ENCODE measurements around the gene VASP. TPM values are rescaled to one million over a fixed set of nuclear protein-coding genes. Genes with fewer than 3 reads are reported as not detected.

Gene VASP
- total and polyA plus RNA-seq, 2 of the 13 experiments (the other 11 are each of a cell fraction or from before 2014, with no cell fraction given) = 41.8 to 67.1 TPM

DNA sequence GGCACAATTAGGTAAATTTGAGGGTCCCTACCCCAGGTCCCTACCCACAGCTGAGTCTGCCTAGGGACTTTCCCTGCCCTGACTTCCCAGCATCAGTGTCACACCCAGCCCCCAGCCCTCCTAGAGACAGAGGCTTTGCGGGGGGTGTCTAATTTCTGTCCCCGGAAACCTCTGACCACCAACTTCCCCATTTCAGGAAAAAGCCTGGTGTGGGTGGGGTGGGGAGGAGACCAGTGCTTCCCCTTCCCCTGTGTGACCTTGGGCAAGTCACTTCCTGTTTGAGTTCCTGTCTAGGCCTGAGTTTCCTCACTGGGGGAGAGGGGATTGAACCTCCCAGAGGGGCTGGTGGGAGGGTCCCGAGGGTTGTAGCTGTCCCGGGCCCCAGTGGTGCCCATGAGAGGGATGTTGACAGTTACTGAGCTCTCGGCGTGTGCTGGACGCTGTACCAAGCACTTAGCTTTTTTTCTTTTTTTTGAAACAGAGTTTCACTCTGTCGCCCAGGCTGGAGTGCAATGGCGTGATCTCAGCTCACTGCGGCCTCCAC, 7.9 kb downstream of the VASP start (continued):
- no peak; the same call in 1 of the 2 replicates for TF ChIP-seq ZNF598 (CRISPR knock-in tag; IDR thresholded peaks at IDR 0.05; ENCODE audit: borderline replicate concordance)

DNA sequence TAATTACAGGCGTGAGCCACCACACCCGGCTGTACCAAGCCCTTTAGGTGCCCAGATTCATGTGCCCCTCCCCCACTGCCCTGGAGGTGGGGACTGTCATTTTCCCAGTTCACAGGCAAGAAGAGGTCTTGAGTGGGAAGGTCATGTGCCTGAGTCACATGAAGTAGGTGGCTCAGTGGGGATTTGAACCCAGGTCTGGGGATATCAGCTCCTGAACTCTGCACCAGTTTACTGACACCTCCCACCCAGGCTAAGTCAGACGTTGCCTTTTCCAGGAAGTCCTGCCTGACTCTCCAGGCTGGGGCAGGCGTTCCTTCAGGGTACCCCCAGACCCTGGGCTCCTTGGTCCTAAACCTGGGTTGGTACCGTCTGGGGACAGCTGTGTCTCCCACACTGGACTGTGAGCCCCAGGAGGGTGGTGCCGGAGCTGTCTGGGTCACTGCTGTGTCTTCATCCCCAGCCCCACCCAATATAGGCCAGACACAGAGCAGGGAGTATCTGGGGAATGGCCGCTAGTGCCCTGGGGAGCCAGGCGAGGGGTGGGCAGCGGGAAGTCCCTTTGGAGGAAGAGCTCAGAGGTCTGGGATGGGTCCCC, 8.6 kb downstream of the VASP start:
- ATAC-seq (no peak), FAIRE-seq (no peak), DNase-seq (ENCODE audit: low spot score) (no peak)
- H3K4me1 ChIP-seq (ENCODE audit: insufficient read depth, low read length) = peaks cover 76% of the 10 kb centered on the region
- intact Hi-C loops (cut with micrococcal nuclease; ENCODE audit: unreplicated experiment) = loop anchor here (2.0 kb wide), 1 partner anchor 23 kb away; no protein-coding TSS in a partner anchor
- no TSS peak for BruUV-seq (replicated peaks)
- no peak overlapping the region for H3K4me3 ChIP-seq (replicated peaks in 1 of 3; ENCODE audit: insufficient read depth in 1 of 3, low read depth in 2 of 3, low read length in 3 of 3)
- WGBS (ENCODE audit: low lambda C conversion rate) = 80% methylated on average over 8 of the region's 9 CpGs
- H4K20me1 ChIP-seq (ENCODE audit: insufficient read depth, low read length) = peaks cover 7% of the 10 kb centered on the region
- in situ Hi-C loops (cut with HindIII; ENCODE audit: extremely low pct_ligation_motif_present, low pct_unique_long_range_greater_than_20kb) = no loop called here
- ChIA-PET POLR2A (interaction anchor here (1.0 kb wide), 1 partner anchor 68 kb away, joined by 3 read pairs; no protein-coding TSS in a partner anchor), CTCF (ENCODE audit: low intra/inter-chr PET ratio, low total read pairs) (no interaction called here)
- peak overlapping the region; percentile 76 for H3K27ac ChIP-seq (ENCODE audit: extremely low read length, insufficient read depth, low read length)
- no peaks in the 10 kb centered on the region for H3K9me3 ChIP-seq (ENCODE audit: low read length)
- no peak overlapping the region for H3K4me2 ChIP-seq (ENCODE audit: low read depth, low read length)
- H3K27me3 ChIP-seq (ENCODE audit: control insufficient read depth in 1 of 2, insufficient read depth in 2 of 2, low read length in 2 of 2) = no peaks in the 10 kb centered on the region
- no peak overlapping the region for H2AFZ ChIP-seq (ENCODE audit: low read length)
- H3K36me3 ChIP-seq (replicated peaks in 1 of 2; ENCODE audit: control insufficient read depth in 1 of 2, insufficient read depth in 2 of 2, low read length in 2 of 2) = peaks cover 15 to 29% of the 10 kb centered on the region in 2 experiments; a peak in 4 of 5 replicates
- H3K79me2 ChIP-seq (ENCODE audit: insufficient read depth, low read length) = peaks cover 34% of the 10 kb centered on the region
- H3K9ac ChIP-seq (ENCODE audit: insufficient read depth, low read depth, low read length) = no peak overlapping the region
- TF ChIP-seq ZNF816 (CRISPR knock-in tag; IDR thresholded peaks at IDR 0.05; ENCODE audit: borderline replicate concordance) (no peak), RFXANK (CRISPR knock-in tag; IDR thresholded peaks at IDR 0.05) (no peak), CTCF (CRISPR knock-in tag; IDR thresholded peaks at IDR 0.05) (no peak), ZNF451 (CRISPR knock-in tag; IDR thresholded peaks at IDR 0.05) (no peak), ZNF678 (CRISPR knock-in tag; IDR thresholded peaks at IDR 0.05) (no peak), NR3C1 (CRISPR knock-in tag; IDR thresholded peaks at IDR 0.05) (no peak), TFDP2 (CRISPR knock-in tag; IDR thresholded peaks at IDR 0.05) (no peak), ZNF883 (CRISPR knock-in tag; IDR thresholded peaks at IDR 0.05; ENCODE audit: not compliant biosample characterization) (no peak), CCDC6 (CRISPR knock-in tag; IDR thresholded peaks at IDR 0.05) (no peak), SNAPC4 (CRISPR knock-in tag; IDR thresholded peaks at IDR 0.05) (no peak), MBD4 (IDR thresholded peaks at IDR 0.05; ENCODE audit: borderline replicate concordance, low read length) (no peak), ZNF230 (CRISPR knock-in tag; IDR thresholded peaks at IDR 0.05) (no peak)
